Heart right ventricle (tissue), 16 donors: ENCODE results near the gene CPSF4L. TPM values are rescaled to one million over a fixed set of nuclear protein-coding genes. Genes with fewer than 3 reads are reported as not detected.

ENCODE experiments used
- ATAC-seq, 8 donors: fragments of 200-7000 bp; cut with Tn5 transposase; one replicate each; pipeline ENCODE4 v1.9.1; 2020; ENCODE audit warnings: mild to moderate bottlenecking in 8 of 8, moderate library complexity in 8 of 8, moderate number of reproducible peaks in 1 of 8
- DNase-seq, 2 donors: peaks; one replicate each; pipeline ENCODE4 v3.0.0-alpha.2; 2020
- H3K27ac ChIP-seq, 10 donors: fragments of 200-600 bp; sonication (generic) in 2 of 10; one replicate each; pipeline versions ENCODE4 v1.5.0 to v1.8.0; 2020 to 2022; ENCODE audit warnings: mild to moderate bottlenecking in 3 of 10
- H3K27me3 ChIP-seq, 7 donors: fragments of 200-600 bp; one replicate each; pipeline ENCODE4 v1.8.0; 2021 to 2022; ENCODE audit warnings: mild to moderate bottlenecking in 2 of 7
- H3K36me3 ChIP-seq, 9 donors: fragments of 200-600 bp; sonication (generic) in 1 of 9; one replicate each; pipeline versions ENCODE4 v1.5.0 to v1.8.0; 2020 to 2022; ENCODE audit warnings: mild to moderate bottlenecking in 2 of 9
- H3K4me1 ChIP-seq, 9 donors: fragments of 200-600 bp; sonication (generic) in 1 of 9; one replicate each; pipeline versions ENCODE4 v1.5.0 to v1.8.0; 2020 to 2022; ENCODE audit warnings: mild to moderate bottlenecking in 4 of 9
- H3K4me3 ChIP-seq, 10 donors: fragments of 200-600 bp; sonication (generic) in 2 of 10; one replicate each; pipeline versions ENCODE4 v1.5.0 to v1.8.0; 2020 to 2022; ENCODE audit warnings: mild to moderate bottlenecking in 7 of 10, moderate library complexity in 2 of 10
- H3K9me3 ChIP-seq, 11 donors: fragments of 200-600 bp in 10 of 11; sonication (generic) in 2 of 11; one replicate each; pipeline versions ENCODE4 v1.5.0 to v1.8.0; 2013 to 2022; ENCODE audit warnings: mild to moderate bottlenecking in 2 of 11, control low read depth in 1 of 11, moderate library complexity in 1 of 11
- CTCF ChIP-seq, 9 donors: fragments of 200-600 bp; sonication (generic) in 2 of 9; IDR thresholded peaks; one replicate each; pipeline versions ENCODE4 v1.5.0 to v1.8.0; 2021 to 2022; ENCODE audit warnings: antibody characterized with exemption in 9 of 9, mild to moderate bottlenecking in 5 of 9, moderate library complexity in 1 of 9
- WGBS, 2 donors: extraction: QIAGEN DNeasy Blood & Tissue Kit; methylation state at CpG; one replicate each; pipeline ENCODE4 v1.1.7; 2013; ENCODE audit warnings: inconsistent platforms in 1 of 2; 5-methylcytosine and 5-hydroxymethylcytosine counted together
- intact Hi-C, 10 donors: fragments of 100-400 bp; cut with DNase I; formaldehyde crosslinking; loops; one replicate each; pipeline versions ENCODE4 v1.11.1 to v1.14.2; 2022
- polyA plus RNA-seq, 2 donors: library from polyadenylated mRNA; stranded (reverse); fragments of 200-250 nt; gene quantifications; one replicate each; pipeline ENCODE4 v1.2.3, GENCODE V29; 2013
- total RNA-seq, 10 donors: library from RNA; stranded (reverse); fragmentation: NEBNext Ultra II Directional in 3 of 10; extraction: Animal tissue kit (Norgen Biotek cat#: 25700) in 3 of 10; gene quantifications; one replicate each; pipeline versions ENCODE4 v1.2.1 to v1.2.4, GENCODE V29; 2021 to 2023
- donor health status: Arrhythmogenic right ventricular cardiomyopathy.
- donor health status: ischemic (EF 13 %, LVEDD 7.1; RV severe dilation, severe dysfunction).
- donor health status: healthy with polysubstance abuse.
- donor health status: DM: no; HTN: yes; CAD: no.
- donor health status: DM: no; HTN: no; CAD: no.
- donor health status: ischemic (EF 25% LVEDD 6.9; RV normal size, moderate dysfunction).
- donor health status: ischemic (EF 25% LVEDD 5.7; RV mildly dilated, moderate dysfunction).
- donor health status: healthy.
- donor health status: DM: yes; HTN: yes; CAD: no.
- donor health status: Ischemic cardiomyopathy.
- donor health status: ischemic (EF 35%, LVEDD 5.7; RV mildly dilated, moderate dysfunction).
- donor health status: nonischemic (EF 11% LVEDD 7.7; RV severe dilation, severe dysfunction).
- donor health status: DM: yes; HTN: yes; CAD: no.
- donor health status: PGD.
- donor health status: ischemic (EF 29% LVEDD 5.4; RV normal size, mild dysfunction).
- donor health status: nonischemic (EF 23%, LVEDD 6.1; RV moderate dilation, normal function).

CPSF4L gene
- total and polyA plus RNA-seq, 12 donors: not detected

GRCh38 chr17:73300392-73300791 lies 38.7 kb upstream of the CPSF4L start:
- WGBS, 2 donors: 85 to 87% methylated on average over 3 of the region's 3 CpGs
- peak overlapping the region in 4 of 10 donors; percentile 3 to 51 (median 28) for H3K27ac ChIP-seq
- H3K9me3 ChIP-seq: no peaks in the 10 kb centered on the region
- H3K27me3 ChIP-seq: no peaks in the 10 kb centered on the region
- no peak for TF ChIP-seq CTCF (IDR thresholded peaks at IDR 0.05)
- H3K4me3 ChIP-seq: no peak overlapping the region
- no peaks in the 10 kb centered on the region for H3K36me3 ChIP-seq
- ATAC-seq (no peak), DNase-seq (no peak)
- peaks cover 17 to 99% (median 73%) of the 10 kb centered on the region in 9 donors for H3K4me1 ChIP-seq
- intact Hi-C loops: no loop called here

GRCh38 chr17:73297934-73298861 lies 36.5 kb upstream of the CPSF4L start:
- ATAC-seq: peak; percentile 15 to 57 (median 29)
- no peak for DNase-seq
- WGBS, 2 donors: 42 to 47% methylated on average over 15 of the region's 15 CpGs
- Histone ChIP-seq H3K4me3 (peak overlapping the region in 2 of 10 donors; percentile 2 to 4), H3K27ac (peak overlapping the region in 9 of 10 donors; percentile 12 to 73 (median 48)), H3K27me3 (no peaks in the 10 kb centered on the region), H3K36me3 (no peaks in the 10 kb centered on the region), H3K4me1 (peaks cover 32 to 99% (median 73%) of the 10 kb centered on the region in 9 donors), H3K9me3 (no peaks in the 10 kb centered on the region)
- TF ChIP-seq CTCF (IDR thresholded peaks at IDR 0.05): no peak
- intact Hi-C loops: no loop called here

GRCh38 chr17:73293480-73293911 lies 31.8 kb upstream of the CPSF4L start:
- no peak for TF ChIP-seq CTCF (IDR thresholded peaks at IDR 0.05)
- intact Hi-C loops: loop anchor here in 1 of 10 donors (2.0 kb wide), 1 partner anchor 15 kb away; no protein-coding TSS in a partner anchor
- H3K9me3 ChIP-seq: no peaks in the 10 kb centered on the region
- peak; percentile 23 to 68 (median 47) for ATAC-seq
- DNase-seq: peak in 1 of 2 donors; percentile 59
- no peak overlapping the region for H3K4me3 ChIP-seq
- no peaks in the 10 kb centered on the region for H3K27me3 ChIP-seq
- 42 to 44% methylated on average over 9 of the region's 9 CpGs for WGBS, 2 donors
- peak overlapping the region; percentile 89 to 98 (median 95) for H3K27ac ChIP-seq
- H3K4me1 ChIP-seq: peaks cover 62 to 99% (median 80%) of the 10 kb centered on the region in 9 donors
- H3K36me3 ChIP-seq: peaks cover 0 to 4% (median 0%) of the 10 kb centered on the region in 9 donors

- Histone ChIP-seq H3K36me3 (peaks cover 0 to 4% (median 0%) of the 10 kb centered on the region in 9 donors), H3K4me3 (no peak overlapping the region), H3K9me3 (no peaks in the 10 kb centered on the region), H3K27ac (peak overlapping the region; percentile 89 to 98 (median 95)), H3K27me3 (no peaks in the 10 kb centered on the region), H3K4me1 (peaks cover 66 to 99% (median 80%) of the 10 kb centered on the region in 9 donors)
- WGBS, 2 donors: 65 to 74% methylated on average over 11 of the region's 11 CpGs
- DNase-seq: no peak
- no peak for TF ChIP-seq CTCF (IDR thresholded peaks at IDR 0.05)
- intact Hi-C loops: loop anchor here in 1 of 10 donors (2.0 kb wide), 1 partner anchor 16 kb away; no protein-coding TSS in a partner anchor
- ATAC-seq: no peak
Observed at GRCh38 chr17:73293031-73293430, 31.4 kb upstream of the CPSF4L start.
